Psoas muscle (tissue), 8 donors: ENCODE data around the gene NTRK3. TPM values are rescaled to one million over a fixed set of nuclear protein-coding genes. Genes with fewer than 3 reads are reported as not detected.
A peak's percentile ranks its signal among the peaks of the same experiment; 100 is the strongest.
"Not testable (repeated sequence)": the region's sequence is repeated elsewhere in the genome, so short reads cannot be mapped to it uniquely, and the experiment has no call there.

Experiments
- ATAC-seq, 4 donors: fragments of 200-7000 bp; cut with Tn5 transposase; one replicate each; pipeline ENCODE4 v1.9.1; 2020; ENCODE audit warnings: moderate library complexity in 3 of 4, mild to moderate bottlenecking in 2 of 4
- DNase-seq, 2 donors: peaks; one replicate each; pipeline ENCODE4 v3.0.0-alpha.2; 2020
- H3K27ac ChIP-seq: fragments of 200-600 bp; one replicate; pipeline ENCODE4 v1.8.0; 2022
- H3K27me3 ChIP-seq, 3 donors: fragments of 200-600 bp in 1 of 3; one replicate each; pipeline versions ENCODE4 v1.6.1 to v1.8.0; 2013 to 2022; ENCODE audit warnings: low read length in 2 of 3, mild to moderate bottlenecking in 2 of 3, moderate library complexity in 1 of 3; ENCODE audit not compliant: insufficient read depth in 3 of 3
- H3K36me3 ChIP-seq, 2 donors: fragments of 200-600 bp in 1 of 2; one replicate each; pipeline versions ENCODE4 v1.6.1 to v1.8.0; 2013 to 2022; ENCODE audit warnings: low read depth in 1 of 2, mild to moderate bottlenecking in 1 of 2, moderate library complexity in 1 of 2; ENCODE audit not compliant: insufficient read depth in 1 of 2
- H3K4me1 ChIP-seq: fragments of 200-600 bp; one replicate; pipeline ENCODE4 v1.8.0; 2022
- H3K4me3 ChIP-seq: fragments of 200-600 bp; one replicate; pipeline ENCODE4 v1.8.0; 2022; ENCODE audit warnings: mild to moderate bottlenecking
- H3K9me3 ChIP-seq: fragments of 200-600 bp; one replicate; pipeline ENCODE4 v1.8.0; 2022
- CTCF ChIP-seq: fragments of 200-600 bp; IDR thresholded peaks from one replicate; pipeline ENCODE4 v1.8.0; 2022; ENCODE audit warnings: antibody characterized with exemption
- WGBS, 3 donors: extraction: QIAGEN DNeasy Blood & Tissue Kit; methylation state at CpG; one replicate each; pipeline versions ENCODE4 v1.1.6 to v1.1.7; 2013; 5-methylcytosine and 5-hydroxymethylcytosine counted together
- intact Hi-C, 2 donors: fragments of 100-400 bp; cut with DNase I; formaldehyde crosslinking; loops; one replicate each; pipeline versions ENCODE4 v1.11.0 to v1.14.2; 2022
- polyA plus RNA-seq, 3 donors: library from polyadenylated mRNA; stranded (reverse); fragments of 200-250 nt; gene quantifications; one replicate each; pipeline ENCODE4 v1.2.3, GENCODE V29; 2013
- total RNA-seq, 4 donors: library from RNA; stranded (reverse); fragmentation: NEBNext Ultra II Directional in 2 of 4; extraction: Animal tissue kit (Norgen Biotek cat#: 25700) in 2 of 4; gene quantifications; one replicate each; pipeline versions ENCODE4 v1.2.1 to v1.2.4, GENCODE V29; 2021 to 2023
- donor health status: healthy with polysubstance abuse.
- donor health status: DM: no; HTN: no; CAD: no; lungs with moderate emphysema.
- donor health status: Bipolar disorder and iron deficiency.
- donor health status: healthy.
- donor health status: DM: yes; HTN: yes; CAD: no.
- donor health status: DM: no; HTN: no; CAD: no.
- donor health status: DM: no; HTN: no; CAD: no.
- donor health status: DM: yes; HTN: yes; CAD: no.

The NTRK3 gene
- total and polyA plus RNA-seq, 7 donors: 0.17 to 1.7 (median 0.57) TPM

GRCh38 chr15:87841426-87841998 lies 415.0 kb downstream of the NTRK3 start:
- Histone ChIP-seq H3K27ac (no peak overlapping the region), H3K36me3 (no peaks in the 10 kb centered on the region), H3K4me3 (no peak overlapping the region), H3K27me3 (no peaks in the 10 kb centered on the region), H3K4me1 (no peaks in the 10 kb centered on the region), H3K9me3 (no peaks in the 10 kb centered on the region)
- ATAC-seq (peak in 1 of 4 donors; percentile 52), DNase-seq (no peak)
- 31 to 67% (median 41%) methylated on average over 1 of the region's 1 CpG for WGBS, 3 donors
- no peak for TF ChIP-seq CTCF
- intact Hi-C loops: no loop called here

GRCh38 chr15:87835830-87836229 lies 420.7 kb downstream of the NTRK3 start:
- H3K9me3 ChIP-seq, H3K36me3 ChIP-seq, DNase-seq, H3K4me1 ChIP-seq, ATAC-seq, H3K27me3 ChIP-seq, intact Hi-C loops, H3K4me3 ChIP-seq, H3K27ac ChIP-seq: not testable (repeated sequence)
- WGBS, 3 donors: 84 to 96% (median 86%) methylated on average over 2 of the region's 2 CpGs

- DNase-seq, H3K27me3 ChIP-seq, H3K36me3 ChIP-seq, intact Hi-C loops, H3K4me3 ChIP-seq, H3K4me1 ChIP-seq, H3K27ac ChIP-seq, ATAC-seq, H3K9me3 ChIP-seq: not testable (repeated sequence)
- 75 to 86% (median 82%) methylated on average over 5 of the region's 5 CpGs for WGBS, 3 donors
Measured at GRCh38 chr15:87833333-87833732, 423.2 kb downstream of the NTRK3 start.

GRCh38 chr15:87829332-87830050 lies 427.0 kb downstream of the NTRK3 start:
- no peak for TF ChIP-seq CTCF
- 80 to 85% (median 84%) methylated on average over 4 of the region's 4 CpGs for WGBS, 3 donors
- intact Hi-C loops: no loop called here
- peak in 1 of 2 donors; percentile 57 for DNase-seq
- Histone ChIP-seq H3K27ac (no peak overlapping the region), H3K9me3 (no peaks in the 10 kb centered on the region), H3K4me1 (no peaks in the 10 kb centered on the region), H3K27me3 (no peaks in the 10 kb centered on the region), H3K36me3 (no peaks in the 10 kb centered on the region), H3K4me3 (no peak overlapping the region)
- ATAC-seq: no peak

GRCh38 chr15:87828608-87829007 lies 427.9 kb downstream of the NTRK3 start:
- Histone ChIP-seq H3K27ac (no peak overlapping the region), H3K9me3 (no peaks in the 10 kb centered on the region), H3K4me3 (no peak overlapping the region), H3K36me3 (no peaks in the 10 kb centered on the region), H3K4me1 (no peaks in the 10 kb centered on the region), H3K27me3 (no peaks in the 10 kb centered on the region)
- intact Hi-C loops: no loop called here
- ATAC-seq: no peak
- no peak for DNase-seq
- no peak for TF ChIP-seq CTCF
- 76 to 90% (median 85%) methylated on average over 3 of the region's 3 CpGs for WGBS, 3 donors
